ENCODE measurements around the gene CISD1. TPM values are rescaled to one million over a fixed set of nuclear protein-coding genes. Genes with fewer than 3 reads are reported as not detected.
A peak's percentile ranks its signal among the peaks of the same experiment; 100 is the strongest.

Gene CISD1
- polyA plus RNA-seq, 1 experiment: 31.7 TPM

- no peak for DNase-seq (ENCODE audit: low read depth)
- Histone ChIP-seq H3K4me3 (ENCODE audit: low read depth, low read length) (no peak overlapping the region), H3K36me3 (ENCODE audit: control insufficient read depth, insufficient read depth, low read length) (no peaks in the 10 kb centered on the region), H3K27me3 (ENCODE audit: control insufficient read depth, insufficient read depth, low read length) (no peaks in the 10 kb centered on the region)
- ChIA-PET POLR2A (no interaction called here), CTCF (interaction anchor here (1.4 kb wide), 2 partner anchors 10 to 11 kb away, joined by 8 read pairs; no protein-coding TSS in a partner anchor)
- TF ChIP-seq, protein P1, sequence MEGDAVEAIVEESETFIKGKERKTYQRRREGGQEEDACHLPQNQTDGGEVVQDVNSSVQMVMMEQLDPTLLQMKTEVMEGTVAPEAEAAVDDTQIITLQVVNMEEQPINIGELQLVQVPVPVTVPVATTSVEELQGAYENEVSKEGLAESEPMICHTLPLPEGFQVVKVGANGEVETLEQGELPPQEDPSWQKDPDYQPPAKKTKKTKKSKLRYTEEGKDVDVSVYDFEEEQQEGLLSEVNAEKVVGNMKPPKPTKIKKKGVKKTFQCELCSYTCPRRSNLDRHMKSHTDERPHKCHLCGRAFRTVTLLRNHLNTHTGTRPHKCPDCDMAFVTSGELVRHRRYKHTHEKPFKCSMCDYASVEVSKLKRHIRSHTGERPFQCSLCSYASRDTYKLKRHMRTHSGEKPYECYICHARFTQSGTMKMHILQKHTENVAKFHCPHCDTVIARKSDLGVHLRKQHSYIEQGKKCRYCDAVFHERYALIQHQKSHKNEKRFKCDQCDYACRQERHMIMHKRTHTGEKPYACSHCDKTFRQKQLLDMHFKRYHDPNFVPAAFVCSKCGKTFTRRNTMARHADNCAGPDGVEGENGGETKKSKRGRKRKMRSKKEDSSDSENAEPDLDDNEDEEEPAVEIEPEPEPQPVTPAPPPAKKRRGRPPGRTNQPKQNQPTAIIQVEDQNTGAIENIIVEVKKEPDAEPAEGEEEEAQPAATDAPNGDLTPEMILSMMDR (IDR thresholded peaks at IDR 0.05; ENCODE audit: insufficient read depth, low read depth, low read length): no peak
Measured at GRCh38 chr10:58280477-58280876, 11.5 kb downstream of the CISD1 start.

DNA sequence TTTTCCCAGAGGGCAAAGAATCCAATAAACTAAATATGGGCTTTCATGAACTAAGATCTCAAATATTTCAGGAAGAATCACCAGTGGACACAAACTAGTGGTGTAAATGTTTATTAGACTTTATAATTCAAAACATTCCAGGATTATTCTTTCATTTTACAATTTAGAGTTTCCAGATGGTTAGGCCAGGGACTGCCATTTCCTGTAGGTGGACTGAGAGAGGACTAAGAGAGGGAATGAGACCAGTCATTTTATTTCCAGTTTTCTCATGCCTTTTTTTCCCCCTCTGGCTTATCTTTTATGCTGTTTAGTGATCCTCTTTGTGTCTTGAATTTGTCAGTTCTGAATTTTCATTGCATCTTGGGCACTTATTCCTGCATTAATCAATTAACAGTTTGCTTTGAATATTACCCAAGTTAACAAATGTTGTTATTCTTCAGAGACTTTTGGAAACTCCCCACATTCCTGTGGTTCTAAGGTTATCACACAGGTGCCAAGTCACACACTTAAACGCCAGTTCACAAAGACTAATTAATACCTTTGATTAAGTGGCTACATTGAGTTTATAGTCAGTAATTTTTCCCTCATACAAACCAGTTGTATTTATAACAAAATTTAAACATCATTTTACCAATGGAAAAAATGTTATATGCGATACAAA, 12.3 kb downstream of the CISD1 start:
- Histone ChIP-seq H3K4me3 (ENCODE audit: low read depth, low read length) (no peak overlapping the region), H3K36me3 (ENCODE audit: control insufficient read depth, insufficient read depth, low read length) (no peaks in the 10 kb centered on the region), H3K27me3 (ENCODE audit: control insufficient read depth, insufficient read depth, low read length) (no peaks in the 10 kb centered on the region)
- DNase-seq (ENCODE audit: low read depth): peak; percentile 52
- TF ChIP-seq, protein P1 (IDR thresholded peaks at IDR 0.05; ENCODE audit: insufficient read depth, low read depth, low read length): no peak
- ChIA-PET CTCF (interaction anchor here (1.4 kb wide), 2 partner anchors 9 to 10 kb away, joined by 8 read pairs; no protein-coding TSS in a partner anchor), POLR2A (no interaction called here)

DNA sequence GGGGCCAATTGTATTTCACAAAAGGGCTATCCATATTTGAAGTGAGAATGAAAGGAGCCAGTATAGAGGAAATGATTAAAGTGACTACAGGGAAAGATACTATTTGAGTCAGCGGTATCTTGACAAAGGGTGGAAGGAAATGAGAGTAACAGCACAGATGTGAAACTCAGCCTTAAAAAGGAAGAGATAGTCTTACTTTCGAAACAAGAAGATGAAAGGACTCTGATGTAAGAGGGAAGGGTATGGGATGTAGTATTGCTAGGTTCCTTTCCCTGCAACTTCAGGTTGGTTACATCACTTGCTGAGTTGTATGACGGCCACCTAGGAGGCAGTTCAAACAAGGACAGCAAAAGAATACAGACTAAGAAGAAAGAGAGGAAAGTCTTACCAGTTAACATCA, 13.7 kb downstream of the CISD1 start:
- Histone ChIP-seq H3K4me3 (ENCODE audit: low read depth, low read length) (no peak overlapping the region), H3K27me3 (ENCODE audit: control insufficient read depth, insufficient read depth, low read length) (no peaks in the 10 kb centered on the region), H3K36me3 (ENCODE audit: control insufficient read depth, insufficient read depth, low read length) (no peaks in the 10 kb centered on the region)
- TF ChIP-seq, protein P1 (IDR thresholded peaks at IDR 0.05; ENCODE audit: insufficient read depth, low read depth, low read length): no peak
- CTCF ChIA-PET: interaction anchor here (0.7 kb wide), 1 partner anchor 1279 kb away, joined by 3 read pairs; no protein-coding TSS in a partner anchor
- no peak for DNase-seq (ENCODE audit: low read depth)
- POLR2A ChIA-PET: interaction anchor here (0.8 kb wide), 1 partner anchor 9 kb away, joined by 3 read pairs; no protein-coding TSS in a partner anchor

DNA sequence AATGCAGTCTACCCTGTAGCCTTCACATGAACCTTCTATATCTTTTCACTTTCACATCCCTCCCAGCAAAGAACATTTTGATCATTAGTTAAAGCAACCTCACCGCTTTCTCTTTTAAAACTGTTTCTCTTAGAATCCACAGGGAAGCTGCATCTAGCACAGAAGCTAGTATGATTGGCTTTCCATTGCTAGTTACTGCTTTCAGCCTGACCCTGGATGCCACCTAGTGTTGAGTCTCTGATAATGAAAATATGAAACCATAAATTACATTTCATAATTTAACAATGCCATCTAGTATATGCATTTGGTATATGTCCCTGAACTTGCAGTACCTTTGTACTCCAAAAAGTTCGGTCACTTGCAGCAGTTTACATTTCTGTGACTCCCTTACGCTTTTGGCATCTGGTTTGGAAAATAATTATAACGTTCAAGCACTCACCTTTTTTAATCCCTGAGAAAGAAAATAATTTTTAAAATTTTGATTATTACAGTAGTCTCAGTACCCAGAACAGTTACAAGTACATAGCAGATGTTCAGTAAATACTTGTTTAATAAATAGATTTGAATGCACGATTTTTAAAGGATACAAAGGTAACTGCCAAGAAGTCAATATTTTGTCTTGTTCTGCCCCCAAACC, 22.7 kb downstream of the CISD1 start:
- TF ChIP-seq, protein P1 (IDR thresholded peaks at IDR 0.05; ENCODE audit: insufficient read depth, low read depth, low read length): peak; percentile 72
- POLR2A ChIA-PET: interaction anchor here (1.0 kb wide), 1 partner anchor 8 kb away, joined by 3 read pairs; no protein-coding TSS in a partner anchor
- no peak overlapping the region for H3K4me3 ChIP-seq (ENCODE audit: low read depth, low read length)
- H3K27me3 ChIP-seq (ENCODE audit: control insufficient read depth, insufficient read depth, low read length): no peaks in the 10 kb centered on the region
- no peaks in the 10 kb centered on the region for H3K36me3 ChIP-seq (ENCODE audit: control insufficient read depth, insufficient read depth, low read length)
- DNase-seq (ENCODE audit: low read depth): no peak
- CTCF ChIA-PET: interaction anchor here (0.6 to 5.3 kb wide), 26 partner anchors 10 to 148 kb away, joined by 3 to 128 read pairs (median 4); partner anchors contain the start of gene CISD1

- TF ChIP-seq, protein P1 (IDR thresholded peaks at IDR 0.05; ENCODE audit: insufficient read depth, low read depth, low read length): no peak
- H3K4me3 ChIP-seq (ENCODE audit: low read depth, low read length): no peak overlapping the region
- DNase-seq (ENCODE audit: low read depth): no peak
- H3K27me3 ChIP-seq (ENCODE audit: control insufficient read depth, insufficient read depth, low read length): no peaks in the 10 kb centered on the region
- H3K36me3 ChIP-seq (ENCODE audit: control insufficient read depth, insufficient read depth, low read length): no peaks in the 10 kb centered on the region
- ChIA-PET POLR2A (no interaction called here), CTCF (interaction anchor here (5.3 kb wide), 1 partner anchor 115 kb away, joined by 128 read pairs; no protein-coding TSS in a partner anchor)
Measured at GRCh38 chr10:58293989-58294388, 25.0 kb downstream of the CISD1 start.

Data from BJ (cell line).